Left lobe of liver (tissue), 2 donors: ENCODE data around the gene PPP1R37. TPM values are rescaled to one million over a fixed set of nuclear protein-coding genes. Genes with fewer than 3 reads are reported as not detected.

ENCODE experiments used
- ATAC-seq: fragments of 200-7000 bp; cut with Tn5 transposase; one replicate; pipeline ENCODE4 v1.9.1; 2020; ENCODE audit warnings: mild to moderate bottlenecking, moderate library complexity
- DNase-seq: peaks from one replicate; pipeline ENCODE4 v3.0.0-alpha.2; 2020; ENCODE audit warnings: low spot score
- total RNA-seq: library from RNA; stranded (reverse); gene quantifications from one replicate; pipeline ENCODE4 v1.2.1, GENCODE V29; 2021
- donor health status: DM: no; HTN: no; CAD: no; lungs with moderate emphysema.
- donor health status: DM: no; HTN: yes; CAD: no.

PPP1R37 gene
- total RNA-seq, 1 donor from 2014 or later = 11.3 TPM

- peak; percentile 5 for ATAC-seq
- no peak for DNase-seq
These were observed 71.8 kb downstream of the PPP1R37 start for GRCh38 chr19:45164577-45165335.

- no peak for DNase-seq
- ATAC-seq = no peak
These were observed 73.8 kb downstream of the PPP1R37 start for GRCh38 chr19:45166723-45167252.

DNA sequence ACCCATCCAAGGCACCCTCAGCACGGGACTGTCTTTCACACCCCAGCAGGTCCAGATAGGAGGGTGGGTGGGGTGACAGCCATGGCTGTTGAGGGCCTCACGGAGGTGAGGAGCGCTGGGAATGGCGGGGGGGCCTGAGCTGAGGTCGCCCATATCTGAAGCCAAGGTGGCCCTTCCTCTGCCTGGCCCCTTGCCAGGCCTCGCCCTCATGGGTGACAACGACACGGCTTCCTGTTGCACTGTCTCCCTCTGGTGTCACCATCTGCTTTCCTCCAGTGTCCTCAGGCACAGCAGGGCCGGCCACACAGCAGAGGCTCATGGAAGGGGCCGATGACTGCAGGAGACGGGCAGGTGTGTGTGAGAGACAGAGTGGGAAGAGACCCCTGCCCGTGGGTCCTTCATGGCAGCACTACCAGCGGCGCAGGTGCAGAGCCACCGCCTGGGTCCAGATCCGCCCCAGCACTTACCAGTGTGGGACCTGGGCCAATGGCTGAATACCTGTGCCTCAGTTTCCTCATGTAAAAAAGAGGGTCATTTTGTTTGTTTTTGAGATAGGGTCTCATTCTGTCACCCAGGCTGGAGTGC is 75.9 kb downstream of the PPP1R37 start:
- ATAC-seq (no peak), DNase-seq (no peak)

GRCh38 chr19:45169602-45170001 is 76.6 kb downstream of the PPP1R37 start:
- no peak for DNase-seq
- ATAC-seq = no peak

GRCh38 chr19:45170146-45171106 is 77.4 kb downstream of the PPP1R37 start:
- ATAC-seq (no peak), DNase-seq (no peak)

- DNase-seq = no peak
- peak; percentile 50 for ATAC-seq
These were observed 78.2 kb downstream of the PPP1R37 start for GRCh38 chr19:45171211-45171623.

- ATAC-seq (no peak), DNase-seq (no peak)
These were observed 79.2 kb downstream of the PPP1R37 start for GRCh38 chr19:45172173-45172572.

GRCh38 chr19:45172611-45173208 is 79.7 kb downstream of the PPP1R37 start:
- no peak for ATAC-seq
- DNase-seq = no peak

DNA sequence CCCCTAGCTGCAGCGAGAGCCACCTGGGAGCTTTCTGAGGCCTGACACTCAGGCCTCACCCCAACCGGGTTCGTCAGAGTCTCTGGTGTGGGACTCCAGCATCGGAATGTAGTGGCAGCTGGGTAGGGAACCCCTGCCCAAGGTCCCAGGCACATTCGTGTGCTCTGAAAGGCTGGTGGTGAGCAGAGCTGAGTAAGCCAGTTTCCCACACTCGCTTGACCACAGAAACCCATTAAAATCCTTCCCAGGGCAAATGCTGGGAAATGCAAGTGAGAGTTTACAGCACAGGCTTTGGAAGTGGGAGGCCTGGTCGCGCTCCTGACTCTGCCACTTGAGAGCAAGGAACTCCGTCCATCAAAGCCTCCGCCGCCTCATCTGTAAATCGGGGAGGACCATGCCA is 80.8 kb downstream of the PPP1R37 start:
- ATAC-seq = no peak
- no peak for DNase-seq

DNA sequence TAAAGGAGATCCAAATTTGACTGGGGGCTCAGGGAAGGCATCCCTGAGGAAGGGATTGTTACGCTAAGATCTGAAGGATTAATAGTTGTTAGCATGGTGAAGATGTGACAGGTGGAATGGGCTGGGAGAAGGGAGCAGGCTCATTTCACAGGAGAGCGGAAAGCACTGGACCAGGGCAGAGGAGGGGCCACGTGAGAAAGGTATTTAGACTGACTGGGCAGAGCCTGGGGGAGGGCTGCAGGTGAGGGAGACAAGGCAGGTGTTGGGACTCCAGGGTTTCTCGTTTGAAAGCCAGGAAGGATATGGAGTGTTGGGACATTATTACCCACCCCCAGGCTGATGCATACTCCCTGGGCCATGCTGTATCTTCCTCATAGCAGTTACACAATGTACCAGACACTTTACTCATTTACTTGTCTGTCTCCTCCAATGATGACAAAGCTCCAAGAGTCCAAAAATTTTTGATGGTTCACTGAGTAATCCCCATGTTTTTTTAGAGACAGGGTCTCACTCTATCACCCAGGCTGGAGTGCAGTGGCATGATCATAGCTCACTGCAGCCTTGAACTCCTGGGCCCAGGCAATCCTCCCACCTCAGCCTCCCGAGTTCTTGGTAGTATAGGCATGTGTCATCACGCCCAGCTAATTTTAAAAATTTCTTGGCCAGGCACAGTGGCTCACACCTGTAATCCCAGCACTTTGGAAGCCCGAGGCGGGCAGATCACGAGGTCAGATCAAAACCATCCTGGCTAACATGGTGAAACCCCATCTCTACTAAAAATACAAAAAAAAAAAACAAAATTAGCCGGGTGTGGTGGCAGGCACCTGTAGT is 82.8 kb downstream of the PPP1R37 start:
- no peak for ATAC-seq
- no peak for DNase-seq

DNA sequence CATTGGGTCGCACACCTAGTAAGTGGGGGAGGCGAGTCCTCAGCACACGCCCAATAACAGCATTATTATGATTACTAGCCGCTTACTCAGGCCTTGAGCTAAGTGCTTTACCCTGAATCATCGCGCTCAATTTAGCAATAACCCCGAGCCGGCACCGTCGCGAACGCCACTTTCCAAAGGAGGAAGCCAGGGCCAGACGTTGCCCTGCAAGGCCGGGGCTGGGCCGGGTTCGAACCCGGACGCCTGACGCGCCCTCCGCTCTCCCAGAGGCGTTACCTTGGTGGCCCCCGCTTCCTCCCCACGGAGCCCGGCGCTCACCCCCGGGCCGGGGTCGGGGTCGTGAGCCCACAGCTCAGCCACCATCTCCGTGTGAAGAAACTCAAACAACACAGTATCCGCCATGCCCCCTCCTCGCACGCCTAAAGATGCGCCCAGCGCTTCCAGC is 84.9 kb downstream of the PPP1R37 start, which contains the start of gene TRAPPC6A:
Gene TRAPPC6A, minus strand, starts transcription at position 421 of the 445 bp plus-strand sequence. Its CDS starts 19 bp downstream, at position 402.
- ATAC-seq (no peak), DNase-seq (no peak)

DNA sequence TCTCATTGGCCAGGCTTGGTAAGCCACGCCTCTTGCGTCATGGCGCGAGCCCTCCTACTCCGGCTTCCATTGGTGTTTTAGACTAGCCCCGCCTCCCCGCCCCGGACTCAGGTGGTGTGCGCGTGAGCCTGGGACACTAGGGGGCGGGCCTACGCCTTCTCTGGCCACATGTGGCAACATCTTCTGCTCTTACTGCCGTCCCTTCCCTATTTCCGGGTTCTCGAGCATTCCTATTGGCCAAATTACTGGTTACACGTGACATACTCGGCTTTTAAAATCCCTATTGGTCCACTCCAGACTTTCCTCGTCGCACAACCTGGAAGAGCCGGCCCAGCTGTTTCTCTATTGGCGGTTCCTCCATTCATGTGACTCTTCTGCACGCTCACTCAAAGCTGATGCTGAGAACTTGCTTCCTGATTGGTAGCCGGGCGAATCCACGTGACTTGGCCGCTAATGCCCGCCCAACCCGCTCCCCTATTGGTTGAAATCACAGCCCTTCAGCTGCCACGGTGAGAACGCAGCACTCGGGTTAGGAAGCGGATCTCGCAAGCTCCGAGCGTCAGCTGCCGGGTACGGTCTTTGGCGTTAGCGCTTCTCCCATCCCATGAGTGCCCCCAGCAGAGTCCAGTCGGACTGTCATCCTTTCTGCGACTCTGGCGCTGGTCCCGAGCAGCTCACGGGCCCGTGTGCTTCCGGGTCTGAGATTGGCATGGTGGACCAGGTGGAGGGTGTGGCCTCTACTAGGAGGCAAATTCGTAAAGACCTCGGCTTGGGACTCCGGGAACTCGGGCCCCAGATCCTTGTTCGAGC is 85.5 kb downstream of the PPP1R37 start, which contains the start of gene BLOC1S3:
Gene BLOC1S3, plus strand, starts transcription at position 523 of the 810 bp plus-strand sequence. CDS start 513 bp downstream, outside the sequence.
- ATAC-seq (peak; percentile 90), DNase-seq (peak; percentile 100)

DNA sequence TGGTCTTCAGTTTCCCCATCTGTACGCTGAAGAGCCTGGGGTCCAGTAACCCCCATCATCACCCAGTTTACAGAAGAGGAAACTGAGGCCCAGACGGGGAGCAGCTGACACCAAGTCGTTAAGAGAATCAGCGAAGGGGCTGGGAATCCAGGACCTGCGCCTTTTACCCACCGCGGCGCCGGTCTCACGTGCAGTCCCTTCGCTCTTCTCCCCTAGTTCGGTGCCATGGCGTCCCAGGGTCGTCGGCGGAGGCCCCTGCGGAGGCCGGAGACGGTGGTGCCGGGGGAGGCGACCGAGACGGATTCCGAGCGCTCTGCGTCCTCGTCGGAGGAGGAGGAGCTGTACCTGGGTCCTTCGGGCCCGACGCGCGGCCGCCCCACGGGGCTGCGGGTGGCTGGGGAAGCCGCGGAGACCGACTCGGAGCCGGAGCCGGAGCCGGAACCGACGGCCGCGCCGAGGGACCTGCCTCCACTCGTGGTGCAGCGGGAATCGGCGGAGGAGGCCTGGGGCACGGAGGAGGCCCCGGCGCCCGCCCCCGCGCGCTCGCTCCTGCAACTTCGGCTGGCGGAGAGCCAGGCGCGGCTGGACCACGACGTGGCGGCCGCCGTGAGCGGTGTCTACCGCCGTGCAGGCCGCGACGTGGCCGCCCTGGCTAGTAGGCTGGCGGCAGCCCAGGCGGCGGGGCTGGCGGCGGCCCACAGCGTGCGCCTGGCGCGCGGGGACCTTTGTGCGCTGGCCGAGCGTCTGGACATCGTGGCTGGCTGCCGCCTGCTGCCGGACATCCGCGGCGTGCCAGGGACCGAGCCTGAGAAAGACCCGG is 86.3 kb downstream of the PPP1R37 start:
- DNase-seq = peak; percentile 71
- ATAC-seq = peak; percentile 50

DNA sequence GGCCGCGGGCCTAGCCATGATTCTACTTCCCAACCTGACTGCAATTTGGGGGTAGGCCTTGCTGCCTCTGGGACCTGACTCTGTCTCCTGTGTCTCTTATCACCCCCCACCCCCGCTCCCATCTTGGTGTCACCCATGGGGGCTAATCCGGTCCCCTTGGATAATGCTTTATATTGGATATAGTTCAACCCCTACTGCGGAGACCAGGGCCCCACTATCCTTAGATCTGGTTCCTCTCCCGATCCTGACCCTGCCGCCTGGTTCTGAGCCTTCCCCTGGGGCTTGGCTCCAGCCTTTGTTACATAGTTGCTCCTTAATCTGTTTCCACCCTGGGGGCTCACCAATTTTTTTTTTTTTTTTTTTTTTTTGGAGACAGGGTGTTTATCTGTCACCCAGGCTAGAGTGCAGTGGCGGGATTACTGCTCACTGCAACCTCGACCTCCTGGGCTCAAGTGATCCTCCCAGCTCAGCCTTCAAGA is 87.0 kb downstream of the PPP1R37 start:
- DNase-seq (no peak), ATAC-seq (no peak)

- no peak for DNase-seq
- no peak for ATAC-seq
These were observed 88.0 kb downstream of the PPP1R37 start for GRCh38 chr19:45180936-45181335.

GRCh38 chr19:45182758-45183157 is 89.8 kb downstream of the PPP1R37 start:
- no peak for DNase-seq
- ATAC-seq = no peak

- ATAC-seq = no peak
These were observed 91.1 kb downstream of the PPP1R37 start for GRCh38 chr19:45184115-45184514.

More at GRCh38 chr19:45184115-45184514, 91.1 kb downstream of the PPP1R37 start:
- no peak for DNase-seq
